GM23338 (cell line): ENCODE results near the gene CDH20. TPM values are rescaled to one million over a fixed set of nuclear protein-coding genes. Genes with fewer than 3 reads are reported as not detected.

Source experiments
- ATAC-seq: fragments of 200-7000 bp; cut with Tn5 transposase; 3 replicates; pipeline ENCODE4 v1.9.1; 2020
- DNase-seq: peaks from one replicate; pipeline ENCODE4 v3.0.0-alpha.2; 2015; ENCODE audit warnings: low spot score
- H2AFZ ChIP-seq: fragments of 200-600 bp; sonication (generic); 2 replicates; pipeline ENCODE4 v1.8.0; 2016; ENCODE audit warnings: antibody characterized with exemption, mild to moderate bottlenecking, moderate library complexity
- H3F3A ChIP-seq: fragments of 200-600 bp; sonication (generic); replicated peaks from 2 replicates; pipeline ENCODE4 v1.8.0; 2017; ENCODE audit warnings: antibody characterized with exemption, mixed run types, low read depth
- H3K27ac ChIP-seq: fragments of 200-600 bp; sonication (generic); 2 replicates; pipeline ENCODE4 v1.6.1; 2016; ENCODE audit warnings: low read depth
- H3K27me3 ChIP-seq: fragments of 200-600 bp; sonication (generic); 2 replicates; pipeline ENCODE4 v1.8.0; 2016; ENCODE audit warnings: mild to moderate bottlenecking, mixed run types, moderate library complexity; ENCODE audit not compliant: insufficient read depth
- H3K36me3 ChIP-seq: fragments of 200-600 bp; sonication (generic); 2 replicates; pipeline ENCODE4 v1.8.0; 2016; ENCODE audit warnings: mild to moderate bottlenecking; ENCODE audit not compliant: insufficient read depth
- H3K4me1 ChIP-seq: fragments of 200-600 bp; sonication (generic); 2 replicates; pipeline ENCODE4 v1.8.0; 2016; ENCODE audit warnings: mild to moderate bottlenecking, moderate library complexity; ENCODE audit not compliant: insufficient read depth
- H3K4me2 ChIP-seq: fragments of 200-600 bp; sonication (generic); 2 replicates; pipeline ENCODE4 v1.7.1; 2017; ENCODE audit warnings: mixed run types
- H3K4me3 ChIP-seq: fragments of 200-600 bp; sonication (generic); 2 replicates; pipeline ENCODE4 v1.6.1; 2016; ENCODE audit warnings: mixed run types
- H3K79me2 ChIP-seq: fragments of 200-600 bp; sonication (generic); replicated peaks from 2 replicates; pipeline ENCODE4 v1.8.0; 2017; ENCODE audit warnings: mild to moderate bottlenecking; ENCODE audit not compliant: insufficient read depth
- H3K9me2 ChIP-seq: fragments of 200-600 bp; sonication (generic); 2 replicates; pipeline ENCODE4 v1.8.0; 2017; ENCODE audit not compliant: insufficient read depth
- H4K20me1 ChIP-seq: fragments of 200-600 bp; sonication (generic); replicated peaks from 2 replicates; pipeline ENCODE4 v1.8.0; 2017; ENCODE audit warnings: mild to moderate bottlenecking; ENCODE audit not compliant: insufficient read depth
- H3K27ac Mint-ChIP-seq: 2 replicates; pipeline ENCODE4 v1.8.0; 2020; ENCODE audit warnings: inconsistent platforms, mild to moderate bottlenecking, moderate library complexity, mixed read lengths
- H3K27me3 Mint-ChIP-seq: 3 replicates; pipeline ENCODE4 v1.8.0; 2022; ENCODE audit warnings: low read depth, mild to moderate bottlenecking, moderate library complexity, mixed read lengths, inconsistent platforms; ENCODE audit not compliant: insufficient read depth, poor library complexity
- H3K36me3 Mint-ChIP-seq: 3 replicates; pipeline ENCODE4 v1.8.0; 2021; ENCODE audit warnings: low read depth, mild to moderate bottlenecking, inconsistent platforms, moderate library complexity, mixed read lengths
- H3K4me1 Mint-ChIP-seq: 3 replicates; pipeline ENCODE4 v1.8.0; 2020; ENCODE audit warnings: mild to moderate bottlenecking, inconsistent platforms, mixed read lengths
- H3K4me3 Mint-ChIP-seq: 3 replicates; pipeline ENCODE4 v1.8.0; 2021; ENCODE audit warnings: moderate library complexity, mild to moderate bottlenecking, inconsistent platforms, mixed read lengths
- H3K9me3 Mint-ChIP-seq: 3 replicates; pipeline ENCODE4 v1.8.0; 2020; ENCODE audit warnings: moderate library complexity, mild to moderate bottlenecking, inconsistent platforms, mixed read lengths
- EZH2 ChIP-seq: fragments of 200-600 bp; sonication (generic); IDR thresholded peaks from one replicate; pipeline ENCODE4 v1.8.0; 2017; ENCODE audit warnings: antibody characterized with exemption, mild to moderate bottlenecking, low read depth; ENCODE audit not compliant: unreplicated experiment
- EZH2phosphoT487 ChIP-seq: fragments of 200-600 bp; sonication (generic); IDR thresholded peaks from one replicate; pipeline ENCODE4 v1.8.1; 2018; ENCODE audit warnings: antibody characterized with exemption; ENCODE audit not compliant: unreplicated experiment
- JUNB ChIP-seq: IDR thresholded peaks from one replicate; pipeline ENCODE4 v1.6.1; 2016; ENCODE audit warnings: antibody characterized with exemption; ENCODE audit not compliant: unreplicated experiment
- NANOG ChIP-seq: IDR thresholded peaks from 2 replicates; pipeline ENCODE4 v1.6.1; 2016; ENCODE audit warnings: antibody characterized with exemption, borderline replicate concordance
- STAT1 ChIP-seq: IDR thresholded peaks from one replicate; pipeline ENCODE4 v1.6.1; 2016; ENCODE audit warnings: antibody characterized with exemption; ENCODE audit not compliant: unreplicated experiment
- ZNF114 ChIP-seq: fragments of 250-450 bp; sonication (Bioruptor Pico); IDR thresholded peaks from 2 replicates; pipeline ENCODE4 v1.5.0; 2020; ENCODE audit warnings: mild to moderate bottlenecking, moderate library complexity
- ZNF331 ChIP-seq: fragments of 250-450 bp; sonication (Bioruptor Pico); IDR thresholded peaks from 2 replicates; pipeline ENCODE4 v1.5.0; 2020; ENCODE audit warnings: low read depth, mild to moderate bottlenecking, moderate library complexity
- polyA plus RNA-seq: library from polyadenylated mRNA; unstranded; fragments of >200 nt; fragmentation: Nextera tagmentation; extraction: Ambion mirVana; gene quantifications from 2 replicates; pipeline ENCODE4 v1.2.1, GENCODE V29; 2016
- total RNA-seq: library from RNA; depleted of rRNA; stranded (reverse); fragments of >200 nt; shearing (Covaris generic); gene quantifications from 2 replicates; pipeline ENCODE4 v1.2.3, GENCODE V29; 2014
- TF ChIP-seq, protein P1 (sequence below): fragments of 250-450 bp; sonication (Bioruptor Pico); IDR thresholded peaks from 2 replicates; pipeline ENCODE4 v1.5.0; 2020; ENCODE audit warnings: mild to moderate bottlenecking, moderate library complexity

CDH20 gene
- total and polyA plus RNA-seq, 2 experiments from 2014 or later: 1.0 TPM; not detected in 1

DNA sequence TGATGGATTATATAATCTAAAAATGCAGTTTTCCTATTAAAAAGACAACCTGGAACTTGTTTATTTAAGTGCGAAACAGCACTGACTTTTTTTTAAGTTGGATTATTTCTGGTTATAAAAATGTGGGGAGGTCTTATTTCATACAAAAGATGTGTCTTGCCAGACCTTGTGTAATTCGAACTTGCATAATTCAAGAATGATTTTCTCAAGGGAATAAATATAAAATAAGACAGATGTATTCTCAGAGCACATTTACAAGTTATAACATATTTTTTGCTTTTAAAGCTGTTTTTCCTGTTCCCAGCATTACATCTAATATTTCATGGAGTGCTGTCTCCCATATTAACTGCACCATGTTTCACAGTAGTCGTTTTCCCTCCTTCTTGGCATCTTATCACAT is 263.1 kb downstream of the CDH20 start (continued):
- no peak for TF ChIP-seq EZH2phosphoT487
- TF ChIP-seq ZNF114 (CRISPR knock-in tag): no peak
- no peak for TF ChIP-seq JUNB

GRCh38 chr18:61597316-61597715 is 264.1 kb downstream of the CDH20 start:
- Histone ChIP-seq H3K4me1 (peaks cover 17% of the 10 kb centered on the region), H3K9me2 (peaks cover 13% of the 10 kb centered on the region), H3K4me2 (no peak overlapping the region), H3K36me3 (no peaks in the 10 kb centered on the region), H3K27ac (no peak overlapping the region), H3K79me2 (no peaks in the 10 kb centered on the region), H2AFZ (no peak overlapping the region), H3K27me3 (no peaks in the 10 kb centered on the region), H3F3A (no peaks in the 10 kb centered on the region), H3K4me3 (no peak overlapping the region), H4K20me1 (no peaks in the 10 kb centered on the region)
- Mint-ChIP-seq H3K4me1 (peaks cover 8% of the 10 kb centered on the region), H3K4me3 (no peak overlapping the region), H3K36me3 (no peaks in the 10 kb centered on the region), H3K27me3 (peaks cover 2% of the 10 kb centered on the region), H3K9me3 (no peaks in the 10 kb centered on the region; the same call in 1 of the 3 replicates), H3K27ac (no peak overlapping the region)
- ATAC-seq: no peak
- DNase-seq: no peak
- no peak for TF ChIP-seq NANOG
- no peak for TF ChIP-seq STAT1
- no peak for TF ChIP-seq EZH2
- TF ChIP-seq, protein P1, sequence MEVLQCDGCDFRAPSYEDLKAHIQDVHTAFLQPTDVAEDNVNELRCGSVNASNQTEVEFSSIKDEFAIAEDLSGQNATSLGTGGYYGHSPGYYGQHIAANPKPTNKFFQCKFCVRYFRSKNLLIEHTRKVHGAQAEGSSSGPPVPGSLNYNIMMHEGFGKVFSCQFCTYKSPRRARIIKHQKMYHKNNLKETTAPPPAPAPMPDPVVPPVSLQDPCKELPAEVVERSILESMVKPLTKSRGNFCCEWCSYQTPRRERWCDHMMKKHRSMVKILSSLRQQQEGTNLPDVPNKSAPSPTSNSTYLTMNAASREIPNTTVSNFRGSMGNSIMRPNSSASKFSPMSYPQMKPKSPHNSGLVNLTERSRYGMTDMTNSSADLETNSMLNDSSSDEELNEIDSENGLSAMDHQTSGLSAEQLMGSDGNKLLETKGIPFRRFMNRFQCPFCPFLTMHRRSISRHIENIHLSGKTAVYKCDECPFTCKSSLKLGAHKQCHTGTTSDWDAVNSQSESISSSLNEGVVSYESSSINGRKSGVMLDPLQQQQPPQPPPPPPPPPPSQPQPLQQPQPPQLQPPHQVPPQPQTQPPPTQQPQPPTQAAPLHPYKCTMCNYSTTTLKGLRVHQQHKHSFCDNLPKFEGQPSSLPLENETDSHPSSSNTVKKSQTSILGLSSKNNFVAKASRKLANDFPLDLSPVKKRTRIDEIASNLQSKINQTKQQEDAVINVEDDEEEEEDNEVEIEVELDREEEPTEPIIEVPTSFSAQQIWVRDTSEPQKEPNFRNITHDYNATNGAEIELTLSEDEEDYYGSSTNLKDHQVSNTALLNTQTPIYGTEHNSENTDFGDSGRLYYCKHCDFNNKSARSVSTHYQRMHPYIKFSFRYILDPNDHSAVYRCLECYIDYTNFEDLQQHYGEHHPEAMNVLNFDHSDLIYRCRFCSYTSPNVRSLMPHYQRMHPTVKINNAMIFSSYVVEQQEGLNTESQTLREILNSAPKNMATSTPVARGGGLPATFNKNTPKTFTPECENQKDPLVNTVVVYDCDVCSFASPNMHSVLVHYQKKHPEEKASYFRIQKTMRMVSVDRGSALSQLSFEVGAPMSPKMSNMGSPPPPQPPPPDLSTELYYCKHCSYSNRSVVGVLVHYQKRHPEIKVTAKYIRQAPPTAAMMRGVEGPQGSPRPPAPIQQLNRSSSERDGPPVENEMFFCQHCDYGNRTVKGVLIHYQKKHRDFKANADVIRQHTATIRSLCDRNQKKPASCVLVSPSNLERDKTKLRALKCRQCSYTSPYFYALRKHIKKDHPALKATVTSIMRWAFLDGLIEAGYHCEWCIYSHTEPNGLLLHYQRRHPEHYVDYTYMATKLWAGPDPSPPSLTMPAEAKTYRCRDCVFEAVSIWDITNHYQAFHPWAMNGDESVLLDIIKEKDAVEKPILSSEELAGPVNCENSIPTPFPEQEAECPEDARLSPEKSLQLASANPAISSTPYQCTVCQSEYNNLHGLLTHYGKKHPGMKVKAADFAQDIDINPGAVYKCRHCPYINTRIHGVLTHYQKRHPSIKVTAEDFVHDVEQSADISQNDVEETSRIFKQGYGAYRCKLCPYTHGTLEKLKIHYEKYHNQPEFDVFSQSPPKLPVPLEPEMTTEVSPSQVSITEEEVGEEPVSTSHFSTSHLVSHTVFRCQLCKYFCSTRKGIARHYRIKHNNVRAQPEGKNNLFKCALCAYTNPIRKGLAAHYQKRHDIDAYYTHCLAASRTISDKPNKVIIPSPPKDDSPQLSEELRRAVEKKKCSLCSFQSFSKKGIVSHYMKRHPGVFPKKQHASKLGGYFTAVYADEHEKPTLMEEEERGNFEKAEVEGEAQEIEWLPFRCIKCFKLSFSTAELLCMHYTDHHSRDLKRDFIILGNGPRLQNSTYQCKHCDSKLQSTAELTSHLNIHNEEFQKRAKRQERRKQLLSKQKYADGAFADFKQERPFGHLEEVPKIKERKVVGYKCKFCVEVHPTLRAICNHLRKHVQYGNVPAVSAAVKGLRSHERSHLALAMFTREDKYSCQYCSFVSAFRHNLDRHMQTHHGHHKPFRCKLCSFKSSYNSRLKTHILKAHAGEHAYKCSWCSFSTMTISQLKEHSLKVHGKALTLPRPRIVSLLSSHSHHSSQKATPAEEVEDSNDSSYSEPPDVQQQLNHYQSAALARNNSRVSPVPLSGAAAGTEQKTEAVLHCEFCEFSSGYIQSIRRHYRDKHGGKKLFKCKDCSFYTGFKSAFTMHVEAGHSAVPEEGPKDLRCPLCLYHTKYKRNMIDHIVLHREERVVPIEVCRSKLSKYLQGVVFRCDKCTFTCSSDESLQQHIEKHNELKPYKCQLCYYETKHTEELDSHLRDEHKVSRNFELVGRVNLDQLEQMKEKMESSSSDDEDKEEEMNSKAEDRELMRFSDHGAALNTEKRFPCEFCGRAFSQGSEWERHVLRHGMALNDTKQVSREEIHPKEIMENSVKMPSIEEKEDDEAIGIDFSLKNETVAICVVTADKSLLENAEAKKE (CRISPR knock-in tag): no peak
- no peak for TF ChIP-seq ZNF331
